GM19238 (cell line): ENCODE results near the gene PCBP2.
"Not testable (repeated sequence)": the region's sequence is repeated elsewhere in the genome, so short reads cannot be mapped to it uniquely, and the experiment has no call there.

ENCODE experiments used
- DNase-seq: peaks from one replicate; pipeline ENCODE4 v3.0.0; 2011; ENCODE audit warnings: low spot score; ENCODE audit not compliant: insufficient read length

PCBP2 gene

GRCh38 chr12:53472056-53472582, 20.2 kb downstream of the PCBP2 start:
- DNase-seq = no peak

- DNase-seq = no peak
Measured at GRCh38 chr12:53474077-53474476, 22.2 kb downstream of the PCBP2 start.

GRCh38 chr12:53474819-53475218, 22.9 kb downstream of the PCBP2 start:
- no peak for DNase-seq

- no peak for DNase-seq
Measured at GRCh38 chr12:53476769-53477209, 24.9 kb downstream of the PCBP2 start.

- DNase-seq = no peak
Measured at GRCh38 chr12:53478865-53479264, 27.0 kb downstream of the PCBP2 start.

GRCh38 chr12:53479331-53479730, 27.4 kb downstream of the PCBP2 start:
- DNase-seq = no peak

GRCh38 chr12:53480491-53481442, 28.9 kb downstream of the PCBP2 start:
- DNase-seq = no peak

GRCh38 chr12:53481458-53481857, 29.6 kb downstream of the PCBP2 start:
- DNase-seq = not testable (repeated sequence)

- no peak for DNase-seq
Measured at GRCh38 chr12:53481939-53482586, 30.2 kb downstream of the PCBP2 start.

- DNase-seq = no peak
Measured at GRCh38 chr12:53482626-53483168, 30.8 kb downstream of the PCBP2 start.

GRCh38 chr12:53483225-53483978, 31.5 kb downstream of the PCBP2 start:
- no peak for DNase-seq

GRCh38 chr12:53483979-53484377, 32.1 kb downstream of the PCBP2 start:
- no peak for DNase-seq

GRCh38 chr12:53484686-53485575, 33.0 kb downstream of the PCBP2 start:
- DNase-seq = no peak

- DNase-seq = no peak
Measured at GRCh38 chr12:53485955-53486735, 34.2 kb downstream of the PCBP2 start.

- DNase-seq = no peak
Measured at GRCh38 chr12:53486736-53487487, 35.0 kb downstream of the PCBP2 start.

- DNase-seq = no peak
Measured at GRCh38 chr12:53489242-53489864, 37.5 kb downstream of the PCBP2 start.

GRCh38 chr12:53492188-53492587, 40.3 kb downstream of the PCBP2 start:
- no peak for DNase-seq
